A549 (cell line): ENCODE data around the gene POLD1. TPM values are rescaled to one million over a fixed set of nuclear protein-coding genes. Genes with fewer than 3 reads are reported as not detected.

Experiments
- ATAC-seq, 2 experiments: fragments of 200-7000 bp in 1 of 2; fragments of >200 bp in 1 of 2; cut with Nextera tagmentation in 1 of 2; cut with Tn5 transposase in 1 of 2; 3 replicates each; pipeline versions ENCODE4 v1.8.0 to v1.9.1; 2018 to 2020; ENCODE audit warnings: mild to moderate bottlenecking in 1 of 2, moderate library complexity in 1 of 2
- CTCF ChIA-PET: fragments of 300-600 bp; sonication (Branson Sonifier 250); formaldehyde crosslinking; extraction: SDS; loops from one replicate; lab custom pipeline; 2021; ENCODE audit warnings: antibody characterized with exemption, inconsistent platforms; lab: Yijun Ruan, JAX
- POLR2A ChIA-PET: fragments of 350-600 bp; formaldehyde crosslinking; extraction: SDS; loops from one replicate; lab custom pipeline; 2021; ENCODE audit warnings: antibody characterized with exemption, inconsistent platforms; lab: Yijun Ruan, JAX
- DNase-seq, 2 experiments: peaks; one replicate each; pipeline versions ENCODE4 v3.0.0 to v3.0.0-alpha.2; 2011 to 2016; ENCODE audit warnings: low read depth in 1 of 2, low spot score in 1 of 2
- FAIRE-seq: peaks from 2 replicates; lab custom pipeline; 2011; peaks lifted over from hg19 to GRCh38; lab: Jason Lieb, UNC
- H3K27ac ChIP-seq, 2 experiments: fragments of >200 bp; sonication (Bioruptor Twin); formaldehyde crosslinking; 3 replicates each; pipeline ENCODE4 v1.5.1; 2016 to 2017
- H3K4me1 ChIP-seq: fragments of >200 bp; sonication (Bioruptor Twin); formaldehyde crosslinking; 3 replicates; pipeline ENCODE4 v1.6.1; 2016
- H3K4me2 ChIP-seq: fragments of >200 bp; sonication (Bioruptor Twin); formaldehyde crosslinking; 3 replicates; pipeline ENCODE4 v1.6.1; 2016
- H3K4me3 ChIP-seq: fragments of >200 bp; sonication (Bioruptor Twin); formaldehyde crosslinking; 3 replicates; pipeline ENCODE4 v1.5.1; 2016
- H3K9me3 ChIP-seq: fragments of >200 bp; sonication (Bioruptor Twin); formaldehyde crosslinking; 3 replicates; pipeline ENCODE4 v1.6.1; 2016
- CBX2 ChIP-seq: fragments of 200-600 bp; sonication (generic); IDR thresholded peaks from 2 replicates; pipeline ENCODE4 v1.6.1; 2016; ENCODE audit warnings: low read depth, mild to moderate bottlenecking, borderline replicate concordance
- CEBPB ChIP-seq, 2 experiments: fragments of >200 bp in 1 of 2; sonication (Bioruptor Twin) in 1 of 2; formaldehyde crosslinking in 1 of 2; IDR thresholded peaks; 2 replicates each; pipeline ENCODE4 v1.6.1; 2012 to 2016
- CHD2 ChIP-seq: fragments of 150-350 bp; IDR thresholded peaks from 2 replicates; pipeline ENCODE4 v1.6.1; 2014; ENCODE audit warnings: low read length; ENCODE audit not compliant: partially characterized antibody
- E2F6 ChIP-seq: IDR thresholded peaks from 2 replicates; pipeline ENCODE4 v1.6.1; 2012; ENCODE audit warnings: low read depth, borderline replicate concordance
- EHF ChIP-seq: fragments of 250-450 bp; sonication (Bioruptor Pico); IDR thresholded peaks from 2 replicates; pipeline ENCODE4 v1.5.0; 2020; ENCODE audit warnings: mild to moderate bottlenecking
- EP300 ChIP-seq, 2 experiments: fragments of >200 bp; sonication (Bioruptor Twin); formaldehyde crosslinking; IDR thresholded peaks; 2 replicates in 1 of 2; 3 replicates in 1 of 2; pipeline ENCODE4 v1.6.1; 2016 to 2017
- ESRRA ChIP-seq: fragments of 150-350 bp; IDR thresholded peaks from 2 replicates; pipeline ENCODE4 v1.6.1; 2014; ENCODE audit warnings: mild to moderate bottlenecking, low read length, borderline replicate concordance
- HEYL ChIP-seq: fragments of 250-450 bp; sonication (Bioruptor Pico); IDR thresholded peaks from 2 replicates; pipeline ENCODE4 v1.8.0; 2021; ENCODE audit warnings: mild to moderate bottlenecking, moderate library complexity
- HMGXB4 ChIP-seq: fragments of 250-450 bp; sonication (Bioruptor Pico); IDR thresholded peaks from 2 replicates; pipeline ENCODE4 v1.5.0; 2021; ENCODE audit warnings: mild to moderate bottlenecking, moderate library complexity, borderline replicate concordance
- KDM5A ChIP-seq: fragments of 200-600 bp; sonication (generic); IDR thresholded peaks from 2 replicates; pipeline ENCODE4 v1.6.1; 2016; ENCODE audit warnings: antibody characterized with exemption, mild to moderate bottlenecking
- MYC ChIP-seq: IDR thresholded peaks from 2 replicates; pipeline ENCODE4 v1.6.1; 2012; ENCODE audit warnings: mild to moderate bottlenecking, inconsistent platforms, low read length, improper control_type of control experiment, borderline replicate concordance
- NPAS2 ChIP-seq: fragments of 250-450 bp; sonication (Bioruptor Pico); IDR thresholded peaks from 2 replicates; pipeline ENCODE4 v1.8.0; 2022; ENCODE audit warnings: mild to moderate bottlenecking, moderate library complexity, borderline replicate concordance
- POLR2A ChIP-seq: IDR thresholded peaks from 2 replicates; pipeline ENCODE4 v1.6.1; 2012; ENCODE audit warnings: mild to moderate bottlenecking, low read length
- RARB ChIP-seq: fragments of 250-450 bp; sonication (Bioruptor Pico); IDR thresholded peaks from 2 replicates; pipeline ENCODE4 v1.8.0; 2021; ENCODE audit warnings: mild to moderate bottlenecking, moderate library complexity
- SREBF2 ChIP-seq: fragments of 450-650 bp; IDR thresholded peaks from 2 replicates; pipeline ENCODE4 v1.6.1; 2014; ENCODE audit warnings: mild to moderate bottlenecking, moderate library complexity
- TFCP2L1 ChIP-seq: fragments of 250-450 bp; sonication (Bioruptor Pico); IDR thresholded peaks from 2 replicates; pipeline ENCODE4 v1.5.0; 2021; ENCODE audit warnings: mild to moderate bottlenecking
- TP53 ChIP-seq: fragments of 250-450 bp; sonication (Bioruptor Pico); IDR thresholded peaks from 2 replicates; pipeline ENCODE4 v1.5.0; 2021; ENCODE audit warnings: mild to moderate bottlenecking, moderate library complexity
- USF2 ChIP-seq: fragments of 450-650 bp; IDR thresholded peaks from 2 replicates; pipeline ENCODE4 v1.6.1; 2014; ENCODE audit warnings: antibody characterized with exemption
- ZSCAN20 ChIP-seq: fragments of 250-450 bp; sonication (Bioruptor Pico); IDR thresholded peaks from 2 replicates; pipeline ENCODE4 v1.8.0; 2022; ENCODE audit warnings: mild to moderate bottlenecking, moderate library complexity
- WGBS: methylation state at CpG from one replicate; pipeline ENCODE4 v1.1.6; 2017; ENCODE audit errors: missing lambda C conversion rate; 5-methylcytosine and 5-hydroxymethylcytosine counted together
- polyA plus RNA-seq, 4 experiments: library from polyadenylated mRNA; depleted of rRNA in 3 of 4; stranded (reverse); fragments of >200 nt; fragmentation: RNase III in 1 of 4; extraction: RNeasy Plus Mini Kit Qiagen cat#74134 plus additional on column Dnase treatment in 1 of 4; gene quantifications; 2 replicates in 3 of 4; 3 replicates in 1 of 4; pipeline ENCODE4 v1.2.3, GENCODE V29; 2011 to 2017
- TF ChIP-seq, protein P1 (sequence below): fragments of >200 bp; sonication (Bioruptor Twin); formaldehyde crosslinking; IDR thresholded peaks from 3 replicates; pipeline ENCODE4 v1.6.1; 2016
- TF ChIP-seq, protein P2 (sequence below): fragments of 200-600 bp; sonication (generic); IDR thresholded peaks from 2 replicates; pipeline ENCODE4 v1.6.1; 2016; ENCODE audit warnings: antibody characterized with exemption, mild to moderate bottlenecking, moderate library complexity
- TF ChIP-seq, protein P3 (sequence below): IDR thresholded peaks from 2 replicates; pipeline ENCODE4 v1.6.1; 2012

Gene POLD1
- polyA plus RNA-seq, 2 of the 4 experiments (the other 2 are of a cell fraction): 26.1 to 88.8 TPM

- WGBS: 90% methylated on average over 6 of the region's 13 CpGs
- ChIA-PET CTCF (interaction anchor here (1.3 to 7.5 kb wide), 9 partner anchors 10 to 319 kb away, joined by 3 to 175 read pairs (median 10); partner anchors contain the start of gene NAPSA), POLR2A (interaction anchor here (2.2 kb wide), 1 partner anchor 96 kb away, joined by 6 read pairs; no protein-coding TSS in a partner anchor)
- Histone ChIP-seq H3K4me2 (no peak overlapping the region), H3K27ac (no peak overlapping the region), H3K4me3 (no peak overlapping the region), H3K4me1 (peaks cover 11% of the 10 kb centered on the region), H3K9me3 (no peaks in the 10 kb centered on the region)
- DNase-seq (no peak), ATAC-seq (no peak), FAIRE-seq (no peak)
- TF ChIP-seq, protein P1, sequence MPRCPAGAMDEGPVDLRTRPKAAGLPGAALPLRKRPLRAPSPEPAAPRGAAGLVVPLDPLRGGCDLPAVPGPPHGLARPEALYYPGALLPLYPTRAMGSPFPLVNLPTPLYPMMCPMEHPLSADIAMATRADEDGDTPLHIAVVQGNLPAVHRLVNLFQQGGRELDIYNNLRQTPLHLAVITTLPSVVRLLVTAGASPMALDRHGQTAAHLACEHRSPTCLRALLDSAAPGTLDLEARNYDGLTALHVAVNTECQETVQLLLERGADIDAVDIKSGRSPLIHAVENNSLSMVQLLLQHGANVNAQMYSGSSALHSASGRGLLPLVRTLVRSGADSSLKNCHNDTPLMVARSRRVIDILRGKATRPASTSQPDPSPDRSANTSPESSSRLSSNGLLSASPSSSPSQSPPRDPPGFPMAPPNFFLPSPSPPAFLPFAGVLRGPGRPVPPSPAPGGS: no peak
- TF ChIP-seq NPAS2 (CRISPR knock-in tag) (no peak), CBX2 (no peak), CHD2 (no peak), HMGXB4 (CRISPR knock-in tag) (no peak), KDM5A (no peak)
- TF ChIP-seq, protein P2, sequence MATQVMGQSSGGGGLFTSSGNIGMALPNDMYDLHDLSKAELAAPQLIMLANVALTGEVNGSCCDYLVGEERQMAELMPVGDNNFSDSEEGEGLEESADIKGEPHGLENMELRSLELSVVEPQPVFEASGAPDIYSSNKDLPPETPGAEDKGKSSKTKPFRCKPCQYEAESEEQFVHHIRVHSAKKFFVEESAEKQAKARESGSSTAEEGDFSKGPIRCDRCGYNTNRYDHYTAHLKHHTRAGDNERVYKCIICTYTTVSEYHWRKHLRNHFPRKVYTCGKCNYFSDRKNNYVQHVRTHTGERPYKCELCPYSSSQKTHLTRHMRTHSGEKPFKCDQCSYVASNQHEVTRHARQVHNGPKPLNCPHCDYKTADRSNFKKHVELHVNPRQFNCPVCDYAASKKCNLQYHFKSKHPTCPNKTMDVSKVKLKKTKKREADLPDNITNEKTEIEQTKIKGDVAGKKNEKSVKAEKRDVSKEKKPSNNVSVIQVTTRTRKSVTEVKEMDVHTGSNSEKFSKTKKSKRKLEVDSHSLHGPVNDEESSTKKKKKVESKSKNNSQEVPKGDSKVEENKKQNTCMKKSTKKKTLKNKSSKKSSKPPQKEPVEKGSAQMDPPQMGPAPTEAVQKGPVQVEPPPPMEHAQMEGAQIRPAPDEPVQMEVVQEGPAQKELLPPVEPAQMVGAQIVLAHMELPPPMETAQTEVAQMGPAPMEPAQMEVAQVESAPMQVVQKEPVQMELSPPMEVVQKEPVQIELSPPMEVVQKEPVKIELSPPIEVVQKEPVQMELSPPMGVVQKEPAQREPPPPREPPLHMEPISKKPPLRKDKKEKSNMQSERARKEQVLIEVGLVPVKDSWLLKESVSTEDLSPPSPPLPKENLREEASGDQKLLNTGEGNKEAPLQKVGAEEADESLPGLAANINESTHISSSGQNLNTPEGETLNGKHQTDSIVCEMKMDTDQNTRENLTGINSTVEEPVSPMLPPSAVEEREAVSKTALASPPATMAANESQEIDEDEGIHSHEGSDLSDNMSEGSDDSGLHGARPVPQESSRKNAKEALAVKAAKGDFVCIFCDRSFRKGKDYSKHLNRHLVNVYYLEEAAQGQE: no peak
These were observed 80.9 kb downstream of the POLD1 start for GRCh38 chr19:50465000-50465399.

- POLR2A ChIA-PET: interaction anchor here (0.5 to 2.2 kb wide), 2 partner anchors 30 to 97 kb away, joined by 5 to 6 read pairs; no protein-coding TSS in a partner anchor
- H3K4me3 ChIP-seq: no peak overlapping the region
- H3K9me3 ChIP-seq: no peaks in the 10 kb centered on the region
These were observed 82.0 kb downstream of the POLD1 start for GRCh38 chr19:50465986-50466705.

More at GRCh38 chr19:50465986-50466705, 82.0 kb downstream of the POLD1 start:
- FAIRE-seq (no peak), DNase-seq (peak; percentile 49 to 64), ATAC-seq (peak; percentile 41 to 74; a peak in 4 of 6 replicates)
- CTCF ChIA-PET: interaction anchor here (0.6 to 7.5 kb wide), 15 partner anchors 8 to 318 kb away, joined by 3 to 175 read pairs (median 4); partner anchors contain the start of gene NAPSA
- TF ChIP-seq RARB (CRISPR knock-in tag) (no peak), POLR2A (no peak), MYC (no peak), EHF (CRISPR knock-in tag) (no peak), HMGXB4 (CRISPR knock-in tag) (no peak), TP53 (no peak), SREBF2 (no peak), ESRRA (no peak), HEYL (CRISPR knock-in tag) (no peak), TFCP2L1 (CRISPR knock-in tag) (no peak), E2F6 (no peak), EP300 (IDR thresholded peaks at IDR 0.05) (no peak), CEBPB (IDR thresholded peaks at IDR 0.05) (no peak), ZSCAN20 (no peak), USF2 (no peak), CBX2 (no peak)
- TF ChIP-seq, protein P3, sequence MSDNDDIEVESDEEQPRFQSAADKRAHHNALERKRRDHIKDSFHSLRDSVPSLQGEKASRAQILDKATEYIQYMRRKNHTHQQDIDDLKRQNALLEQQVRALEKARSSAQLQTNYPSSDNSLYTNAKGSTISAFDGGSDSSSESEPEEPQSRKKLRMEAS: no peak
- 0 out of 6 replicates have a peak overlapping the region, but pooled peaks of 1 of the 2 experiments have one; percentile 4 for H3K27ac ChIP-seq
- H3K4me1 ChIP-seq: no peaks in the 10 kb centered on the region
- no peak overlapping the region for H3K4me2 ChIP-seq
- 64% methylated on average over 18 of the region's 29 CpGs for WGBS
